GM18861 (cell line): Measurements from ENCODE around the gene SLC25A23.
"Not testable (repeated sequence)": the region's sequence is repeated elsewhere in the genome, so short reads cannot be mapped to it uniquely, and the experiment has no call there.

Source experiments
- ATAC-seq: cut with Tn5 transposase; IDR thresholded peaks from one replicate; pipeline ENCODE4 v1.9.1; 2021; ENCODE audit not compliant: unreplicated experiment

The SLC25A23 gene

DNA sequence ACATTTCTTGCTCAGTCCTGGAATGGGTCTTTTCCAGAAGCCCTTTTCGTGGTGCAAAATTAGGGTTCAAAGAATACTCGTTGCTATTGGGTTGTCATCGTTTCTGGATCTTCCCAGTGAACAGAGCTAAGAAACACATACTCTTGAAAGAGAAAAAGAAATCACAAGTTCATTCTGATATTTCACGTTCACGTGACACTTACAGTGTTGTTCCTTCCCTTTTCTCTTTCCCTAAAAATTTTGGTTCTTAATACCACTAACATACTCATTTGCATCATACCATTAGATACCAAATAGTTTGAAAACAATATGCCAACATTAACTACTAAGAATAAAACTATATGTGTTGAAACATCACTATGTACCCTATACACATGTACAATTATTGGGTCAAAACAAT, 53.2 kb downstream of the SLC25A23 start:
- ATAC-seq = no peak

DNA sequence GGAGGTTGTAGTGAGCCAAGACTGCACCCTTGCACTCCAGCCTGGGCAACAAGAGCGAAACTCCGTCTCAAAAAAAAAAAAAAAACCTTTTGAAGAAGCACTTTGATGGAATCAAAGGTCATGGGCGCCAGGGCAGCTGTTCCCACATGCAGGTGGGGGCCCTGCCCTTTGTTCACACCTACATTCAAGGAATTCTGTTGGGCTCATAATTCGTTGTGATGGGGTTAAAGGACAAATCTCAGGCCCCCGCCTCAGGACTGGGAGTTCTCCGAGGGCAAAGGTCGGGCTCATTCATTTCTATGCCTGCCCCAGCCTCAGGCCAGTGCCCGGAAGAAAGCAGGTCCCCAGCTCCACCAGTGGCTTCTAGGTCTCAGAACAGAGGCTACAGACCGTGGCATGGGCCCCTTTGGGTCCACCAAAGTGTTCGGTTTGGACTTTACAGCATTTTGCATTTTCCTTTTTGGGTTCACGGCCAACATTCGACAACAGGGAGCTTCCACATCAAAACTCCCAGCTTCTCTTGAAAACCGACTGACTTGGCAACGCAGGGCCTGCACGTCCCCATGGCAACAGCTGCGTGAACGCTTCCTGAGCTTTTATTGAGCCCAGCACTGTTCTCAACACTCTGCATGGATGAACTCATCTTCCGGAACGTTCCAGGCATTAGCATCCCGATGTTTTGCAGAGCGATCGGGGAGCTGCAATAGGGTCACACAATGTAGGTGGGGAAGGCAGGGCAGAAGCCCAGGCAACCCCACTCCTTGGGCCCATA, 56.6 kb downstream of the SLC25A23 start:
- ATAC-seq = no peak

DNA sequence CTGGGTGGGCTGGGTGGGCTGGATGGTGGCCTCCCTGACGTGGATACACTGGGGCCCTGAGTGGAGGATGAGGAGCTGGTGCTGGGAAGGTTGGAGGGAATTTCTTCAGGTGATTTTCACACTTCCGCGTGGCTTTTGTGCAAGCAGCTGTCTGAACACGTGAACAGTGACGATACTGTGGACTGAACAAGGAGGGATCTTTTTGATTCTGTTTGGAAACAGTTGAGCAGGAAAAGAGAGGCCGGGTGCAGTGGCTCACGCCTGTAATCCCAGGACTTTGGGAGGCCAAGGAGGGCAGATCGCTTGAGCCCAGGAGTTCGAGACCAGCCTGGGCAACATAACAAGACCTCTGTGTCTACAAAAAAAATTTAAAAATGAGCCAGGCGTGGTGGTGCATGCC, 57.5 kb downstream of the SLC25A23 start:
- no peak for ATAC-seq

DNA sequence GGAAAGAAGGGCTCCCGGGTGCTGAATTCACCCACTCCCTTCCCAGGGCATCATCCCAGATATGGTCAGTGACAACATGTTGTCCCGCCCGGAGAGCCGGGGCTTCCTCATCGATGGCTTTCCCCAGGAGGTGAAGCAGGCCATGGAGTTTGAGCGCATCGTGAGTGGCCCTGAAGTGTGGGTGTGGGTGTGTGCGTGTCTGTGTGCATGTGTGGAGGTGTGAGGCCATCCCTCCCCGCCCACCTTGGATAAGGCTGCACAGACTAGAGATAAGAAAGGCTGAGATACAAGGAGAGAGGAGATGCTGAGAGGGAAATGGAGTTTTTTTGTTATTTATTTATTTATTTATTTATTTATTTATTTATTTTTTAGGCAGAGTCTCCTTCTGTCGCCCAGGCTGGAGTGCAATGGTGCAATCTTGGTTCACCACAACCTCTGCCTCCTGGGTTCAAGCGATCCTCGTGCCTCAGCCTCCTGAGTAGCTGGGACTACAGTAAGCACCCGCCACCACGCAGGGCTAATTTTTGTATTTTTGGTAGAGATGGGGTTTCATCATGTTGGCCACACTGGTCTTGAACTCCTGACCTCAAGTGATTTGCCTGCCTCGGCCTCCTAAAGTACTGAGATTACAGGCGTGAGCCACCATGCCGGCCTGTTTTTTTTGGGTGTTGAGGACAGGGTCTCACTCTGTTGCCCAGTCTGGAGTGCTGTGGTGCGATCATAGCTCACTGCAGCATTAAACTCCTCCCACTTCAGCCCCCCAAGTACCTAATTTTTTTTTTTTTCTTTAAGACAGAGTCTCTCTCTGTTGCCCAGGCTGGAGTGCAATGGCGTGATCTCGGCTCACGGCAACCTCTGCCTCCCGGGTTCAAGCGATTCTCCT, 59.3 kb downstream of the SLC25A23 start:
- ATAC-seq = not testable (repeated sequence)

DNA sequence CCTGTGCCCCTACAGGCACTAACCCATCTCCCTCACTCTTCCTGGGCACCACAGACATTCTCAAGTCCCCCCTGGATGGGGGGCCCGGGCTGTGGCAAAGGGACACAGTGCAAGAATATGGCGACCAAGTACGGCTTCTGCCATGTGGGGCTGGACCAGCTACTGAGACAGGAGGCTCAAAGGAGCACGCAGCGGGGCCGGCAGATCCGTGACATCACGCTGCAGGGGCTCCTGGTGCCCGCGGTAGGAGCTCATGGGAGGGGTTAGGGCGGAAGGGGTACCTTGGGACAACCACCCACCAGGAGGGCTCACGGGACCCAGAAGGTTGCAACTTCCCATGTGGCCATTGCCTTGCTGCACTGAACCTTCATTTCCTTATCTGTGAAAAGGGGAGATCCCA, 63.3 kb downstream of the SLC25A23 start:
- no peak for ATAC-seq

DNA sequence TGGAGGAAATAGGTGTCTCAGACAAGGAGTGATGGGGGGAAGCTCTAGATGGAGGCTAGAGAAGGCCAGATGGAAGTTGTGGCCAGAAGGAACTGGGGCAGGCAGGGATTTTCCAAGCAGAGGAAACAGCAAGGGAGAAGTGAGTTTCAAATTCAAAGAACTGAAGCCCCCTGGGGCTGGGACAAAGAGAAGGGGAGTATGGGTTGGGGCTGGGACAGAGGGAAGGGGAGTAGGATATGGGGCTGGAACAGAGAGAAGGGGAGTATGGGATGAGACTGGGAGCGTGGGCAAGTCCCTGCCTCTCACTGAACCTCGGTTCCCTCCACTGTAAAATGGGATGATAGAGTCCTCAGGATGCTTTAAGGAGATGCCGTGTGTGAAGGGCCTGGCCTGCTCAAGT, 64.8 kb downstream of the SLC25A23 start:
- no peak for ATAC-seq

DNA sequence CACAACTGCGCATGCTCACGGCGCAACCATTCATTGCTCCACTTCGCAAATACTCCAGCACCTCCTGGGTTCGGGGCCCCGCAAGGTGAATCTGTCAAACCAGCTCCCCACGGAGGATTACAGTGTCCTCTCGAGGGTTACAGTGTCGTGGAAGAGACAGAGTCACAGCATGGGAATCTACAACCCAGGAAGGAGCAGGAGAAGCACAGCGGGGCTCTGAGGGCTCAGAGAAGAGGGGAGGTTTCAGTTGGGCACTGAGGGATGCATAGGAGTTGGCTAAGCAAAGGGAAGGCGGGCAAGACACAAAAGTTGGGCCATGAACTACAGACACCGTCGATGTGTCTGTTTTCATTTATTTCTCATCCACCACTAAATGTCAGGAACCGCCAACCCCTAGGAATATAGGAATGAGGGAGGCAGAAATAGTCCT, 65.6 kb downstream of the SLC25A23 start:
- peak; percentile 8 for ATAC-seq

DNA sequence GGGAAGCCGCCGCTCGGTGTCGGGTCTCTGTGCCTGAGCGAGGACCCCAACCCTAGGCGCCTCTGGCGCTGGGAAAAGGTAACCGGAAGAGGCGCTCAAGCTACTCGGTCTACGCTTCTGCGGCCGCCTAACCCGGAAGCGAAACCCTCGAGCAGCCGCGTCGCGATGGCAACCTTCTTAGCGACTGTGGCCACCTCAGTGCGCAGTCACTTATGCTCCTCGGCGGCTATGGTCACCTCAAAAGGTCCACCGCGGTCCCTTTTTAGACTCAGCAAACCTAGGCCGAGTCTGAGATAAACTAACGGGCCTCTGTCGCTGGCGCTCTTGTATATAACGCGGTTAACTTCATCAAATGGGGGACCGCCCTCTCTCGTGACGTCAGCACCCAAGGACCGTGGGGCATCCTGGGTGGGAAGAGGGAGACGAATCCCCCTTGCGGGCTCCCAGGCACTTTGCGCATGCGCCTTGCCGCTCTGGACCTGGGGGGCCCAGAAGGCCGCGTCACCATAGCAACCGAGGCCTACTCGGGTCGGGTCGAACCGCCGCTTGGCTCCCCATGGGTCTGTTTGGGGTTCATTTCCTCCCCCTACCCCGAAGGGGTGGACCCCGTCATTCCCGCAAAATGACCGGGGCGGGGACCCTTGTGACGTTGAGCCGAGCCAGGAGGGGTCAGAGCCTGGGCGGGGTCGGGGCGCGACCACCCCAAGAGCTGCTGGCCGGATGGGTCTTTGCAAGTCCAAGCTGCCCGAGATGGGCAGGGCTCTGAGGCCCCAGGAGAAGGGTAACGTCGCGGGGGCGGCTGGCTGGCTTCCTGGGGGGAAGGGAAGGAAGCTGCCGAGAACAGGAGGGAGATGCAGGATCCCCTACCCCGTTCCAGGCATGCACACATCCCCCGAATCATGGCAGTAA, 66.3 kb downstream of the SLC25A23 start, which contains the start of gene GTF2F1:
TSS of gene GTF2F1 (minus strand) at position 91 of the 909 bp plus-strand sequence. CDS start 169 bp downstream, outside the sequence.
- peak; percentile 59 for ATAC-seq

DNA sequence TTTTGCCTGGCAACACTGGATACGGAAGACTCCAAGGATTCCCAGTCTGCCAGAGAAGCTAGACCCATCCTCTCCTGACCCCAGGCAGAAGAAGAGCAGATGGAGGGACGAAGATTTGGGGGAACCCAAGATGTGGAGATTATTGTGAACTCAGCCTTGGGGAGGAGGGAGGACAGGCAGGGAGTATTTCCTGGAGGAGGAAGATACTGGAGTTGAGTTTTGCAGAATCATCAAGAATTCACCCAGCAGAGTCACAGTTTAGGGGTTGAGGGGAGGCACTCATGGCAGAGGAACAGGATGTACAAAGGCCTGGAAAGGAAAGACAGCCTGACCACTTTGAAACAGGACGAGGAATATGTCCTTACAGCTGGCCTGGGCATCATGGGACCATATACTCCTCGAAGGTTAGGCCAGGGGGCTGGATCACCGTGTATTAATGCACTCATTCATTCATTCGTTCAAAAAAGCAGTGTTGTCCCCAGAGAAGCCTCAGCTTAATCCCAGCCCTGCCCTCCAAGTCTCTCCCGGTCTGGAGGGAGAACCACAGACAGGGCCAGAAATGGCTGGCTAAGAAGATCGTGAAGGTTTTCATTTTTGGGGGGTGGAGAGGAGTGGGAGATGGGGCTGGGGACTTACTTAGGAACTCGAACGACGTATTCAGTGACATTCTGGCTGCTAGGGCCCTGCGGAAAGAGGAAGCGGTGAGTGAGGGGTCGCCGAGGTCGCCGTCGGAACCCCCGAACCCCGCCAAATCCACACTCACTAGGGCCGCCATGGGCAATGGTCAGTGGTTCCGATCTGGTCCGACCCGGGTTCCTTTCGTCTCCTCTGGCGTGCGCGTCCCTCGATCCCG, 67.1 kb downstream of the SLC25A23 start:
- no peak for ATAC-seq
